Measurements from ENCODE around the gene KIAA1755. TPM values are rescaled to one million over a fixed set of nuclear protein-coding genes. Genes with fewer than 3 reads are reported as not detected.

KIAA1755 gene
- total RNA-seq, 6 experiments from 2014 or later, result 0.06 to 2.7 (median 1.5) TPM

GRCh38 chr20:38181971-38182370, 78.6 kb downstream of the KIAA1755 start:
- TF ChIP-seq POLR2A (IDR thresholded peaks at IDR 0.05), result no peak
- TF ChIP-seq, protein P1, sequence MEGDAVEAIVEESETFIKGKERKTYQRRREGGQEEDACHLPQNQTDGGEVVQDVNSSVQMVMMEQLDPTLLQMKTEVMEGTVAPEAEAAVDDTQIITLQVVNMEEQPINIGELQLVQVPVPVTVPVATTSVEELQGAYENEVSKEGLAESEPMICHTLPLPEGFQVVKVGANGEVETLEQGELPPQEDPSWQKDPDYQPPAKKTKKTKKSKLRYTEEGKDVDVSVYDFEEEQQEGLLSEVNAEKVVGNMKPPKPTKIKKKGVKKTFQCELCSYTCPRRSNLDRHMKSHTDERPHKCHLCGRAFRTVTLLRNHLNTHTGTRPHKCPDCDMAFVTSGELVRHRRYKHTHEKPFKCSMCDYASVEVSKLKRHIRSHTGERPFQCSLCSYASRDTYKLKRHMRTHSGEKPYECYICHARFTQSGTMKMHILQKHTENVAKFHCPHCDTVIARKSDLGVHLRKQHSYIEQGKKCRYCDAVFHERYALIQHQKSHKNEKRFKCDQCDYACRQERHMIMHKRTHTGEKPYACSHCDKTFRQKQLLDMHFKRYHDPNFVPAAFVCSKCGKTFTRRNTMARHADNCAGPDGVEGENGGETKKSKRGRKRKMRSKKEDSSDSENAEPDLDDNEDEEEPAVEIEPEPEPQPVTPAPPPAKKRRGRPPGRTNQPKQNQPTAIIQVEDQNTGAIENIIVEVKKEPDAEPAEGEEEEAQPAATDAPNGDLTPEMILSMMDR (IDR thresholded peaks at IDR 0.05), result no peak
- no peak for ATAC-seq
- H3K9me3 ChIP-seq, result no peaks in the 10 kb centered on the region
- 100% methylated on average over 3 of the region's 3 CpGs for WGBS (ENCODE audit: insufficient coverage, low coverage, low lambda C conversion rate, missing lambda C conversion rate)
- H3K4me3 ChIP-seq, result no peak overlapping the region
- intact Hi-C loops (cut with DNase I), result no loop called here
- DNase-seq, result no peak
- no peaks in the 10 kb centered on the region for H3K36me3 ChIP-seq
- no peaks in the 10 kb centered on the region for H3K4me1 ChIP-seq
- no peaks in the 10 kb centered on the region for H3K27me3 ChIP-seq
- no peak overlapping the region for H3K27ac ChIP-seq

- H3K27ac ChIP-seq, result no peak overlapping the region
- no peaks in the 10 kb centered on the region for H3K27me3 ChIP-seq
- DNase-seq, result no peak
- ATAC-seq, result no peak
- no peaks in the 10 kb centered on the region for H3K4me1 ChIP-seq
- H3K36me3 ChIP-seq, result no peaks in the 10 kb centered on the region
- H3K9me3 ChIP-seq, result no peaks in the 10 kb centered on the region
- intact Hi-C loops (cut with DNase I), result no loop called here
- H3K4me3 ChIP-seq, result no peak overlapping the region
- no peak for TF ChIP-seq POLR2A (IDR thresholded peaks at IDR 0.05)
- TF ChIP-seq, protein P1 (IDR thresholded peaks at IDR 0.05), result no peak
- 59% methylated on average over 4 of the region's 7 CpGs for WGBS (ENCODE audit: insufficient coverage, low coverage, low lambda C conversion rate, missing lambda C conversion rate)
Measured at GRCh38 chr20:38181207-38181801, 79.2 kb downstream of the KIAA1755 start.

DNA sequence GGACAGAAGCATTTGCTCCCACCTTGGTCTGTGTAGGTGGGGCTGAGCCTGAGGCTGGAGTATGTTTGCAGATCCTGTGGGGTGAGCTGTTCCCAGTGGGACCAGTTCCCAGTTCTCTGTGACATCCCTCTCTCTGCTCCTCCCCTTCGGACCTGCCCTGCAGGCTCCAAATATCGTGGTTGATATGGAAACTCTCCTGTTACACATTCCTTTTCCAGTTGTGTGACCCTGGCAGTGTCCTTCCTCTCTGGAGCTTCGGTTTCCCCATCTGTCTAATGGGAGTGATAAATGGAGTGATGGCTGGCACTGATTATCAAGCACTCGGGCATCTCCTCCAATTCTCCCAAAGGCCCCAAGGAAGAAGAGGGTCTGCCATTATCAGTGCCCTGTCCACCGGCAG, 79.8 kb downstream of the KIAA1755 start:
- DNase-seq, result no peak
- H3K27ac ChIP-seq, result no peak overlapping the region
- WGBS (ENCODE audit: insufficient coverage, low coverage, low lambda C conversion rate, missing lambda C conversion rate), result 78% methylated on average over 3 of the region's 5 CpGs

DNA sequence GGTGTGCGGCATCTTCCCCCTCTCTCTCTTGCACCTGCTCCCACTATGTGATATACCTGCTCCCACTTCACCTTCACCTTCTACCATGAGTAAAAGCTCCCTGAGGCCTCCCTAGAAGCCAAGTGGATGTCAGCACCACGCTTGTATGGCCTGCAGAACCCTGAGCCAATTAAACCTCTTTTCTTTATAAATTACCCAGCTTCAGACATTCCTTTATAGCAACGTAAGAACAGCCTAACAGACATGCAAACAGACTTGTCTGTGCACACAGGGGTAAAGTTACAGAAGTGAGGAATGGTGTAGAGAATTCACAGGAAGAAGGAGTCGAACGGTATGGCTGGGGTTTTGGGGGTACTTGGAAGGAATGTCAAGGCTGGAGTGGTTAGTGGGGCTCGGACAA, 80.7 kb downstream of the KIAA1755 start:
- intact Hi-C loops (cut with DNase I), result loop anchor here in 1 of 2 donors (5.0 kb wide), 1 partner anchor 37 kb away; no protein-coding TSS in a partner anchor
- WGBS (ENCODE audit: insufficient coverage, low coverage, low lambda C conversion rate, missing lambda C conversion rate), result 73% methylated on average over 6 of the region's 6 CpGs
- ATAC-seq, result no peak
- no peak overlapping the region for H3K4me3 ChIP-seq
- H3K4me1 ChIP-seq, result no peaks in the 10 kb centered on the region
- DNase-seq, result no peak
- H3K27me3 ChIP-seq, result no peaks in the 10 kb centered on the region
- H3K27ac ChIP-seq, result no peak overlapping the region
- no peaks in the 10 kb centered on the region for H3K9me3 ChIP-seq
- no peak for TF ChIP-seq POLR2A (IDR thresholded peaks at IDR 0.05)
- TF ChIP-seq, protein P1 (IDR thresholded peaks at IDR 0.05), result no peak
- H3K36me3 ChIP-seq, result no peaks in the 10 kb centered on the region

More for the DNA sequence above, 79.8 kb downstream of the KIAA1755 start:
- H3K36me3 ChIP-seq, result no peaks in the 10 kb centered on the region
- ATAC-seq, result no peak
- H3K4me1 ChIP-seq, result no peaks in the 10 kb centered on the region
- intact Hi-C loops (cut with DNase I), result no loop called here
- no peak overlapping the region for H3K4me3 ChIP-seq
- H3K27me3 ChIP-seq, result no peaks in the 10 kb centered on the region
- H3K9me3 ChIP-seq, result no peaks in the 10 kb centered on the region
- no peak for TF ChIP-seq POLR2A (IDR thresholded peaks at IDR 0.05)
- TF ChIP-seq, protein P1 (IDR thresholded peaks at IDR 0.05), result no peak
